WTC11 (cell line): ENCODE measurements around the gene NEK5. TPM values are rescaled to one million over a fixed set of nuclear protein-coding genes. Genes with fewer than 3 reads are reported as not detected.

Source experiments
- ATAC-seq: fragments of 200-7000 bp; cut with Tn5 transposase; 2 replicates; pipeline ENCODE4 v1.10.0; 2021; ENCODE audit warnings: mild to moderate bottlenecking, moderate library complexity
- CTCF ChIA-PET: fragments of 300-600 bp; sonication (Branson Sonifier 250); formaldehyde crosslinking; loops from one replicate; lab custom pipeline; 2021; ENCODE audit warnings: antibody characterized with exemption; lab: Charles Lee
- POLR2A ChIA-PET: fragments of 350-600 bp; sonication (Branson Sonifier 250); formaldehyde crosslinking; loops from one replicate; lab custom pipeline; 2021; ENCODE audit warnings: antibody characterized with exemption; lab: Charles Lee
- DNase-seq: peaks from one replicate; pipeline ENCODE4 v3.0.0; 2021; ENCODE audit warnings: low spot score
- H3K27ac Mint-ChIP-seq: 2 replicates; pipeline ENCODE4 v1.8.0; 2021; ENCODE audit warnings: mixed read lengths
- H3K27me3 Mint-ChIP-seq: 2 replicates; pipeline ENCODE4 v1.8.0; 2021; ENCODE audit warnings: low read depth, mild to moderate bottlenecking, moderate library complexity, mixed read lengths
- H3K36me3 Mint-ChIP-seq: 2 replicates; pipeline ENCODE4 v1.8.0; 2021; ENCODE audit warnings: mixed read lengths
- H3K4me1 Mint-ChIP-seq: 2 replicates; pipeline ENCODE4 v1.8.0; 2022; ENCODE audit warnings: mixed read lengths
- H3K4me3 Mint-ChIP-seq: 2 replicates; pipeline ENCODE4 v1.8.0; 2021; ENCODE audit warnings: mild to moderate bottlenecking, moderate library complexity, mixed read lengths
- H3K9me3 Mint-ChIP-seq: 2 replicates; pipeline ENCODE4 v1.8.0; 2021; ENCODE audit warnings: mixed read lengths
- ARID4B ChIP-seq: sonication (generic); formaldehyde crosslinking; IDR thresholded peaks from 2 replicates; pipeline ENCODE4 v1.8.0; 2023; ENCODE audit warnings: missing genetic modification reagents, mild to moderate bottlenecking, borderline replicate concordance
- ATF3 ChIP-seq: sonication (generic); formaldehyde crosslinking; conservative IDR thresholded peaks from 2 replicates; pipeline ENCODE4 v1.8.1; 2022; ENCODE audit warnings: mild to moderate bottlenecking, missing genetic modification reagents
- CTCF ChIP-seq: fragments of 200-600 bp; IDR thresholded peaks from 2 replicates; pipeline ENCODE4 v1.8.0; 2022; ENCODE audit warnings: antibody characterized with exemption
- ETV6 ChIP-seq: sonication (generic); formaldehyde crosslinking; IDR thresholded peaks from 2 replicates; pipeline ENCODE4 v1.8.1; 2022; ENCODE audit warnings: mild to moderate bottlenecking, missing genetic modification reagents
- GRHL2 ChIP-seq: fragments of 250-450 bp; sonication (Bioruptor Pico); IDR thresholded peaks from 2 replicates; pipeline ENCODE4 v1.8.0; 2022; ENCODE audit warnings: mild to moderate bottlenecking, moderate library complexity; ENCODE audit not compliant: insufficient replicate concordance, severe bottlenecking
- HMGXB4 ChIP-seq: sonication (generic); formaldehyde crosslinking; IDR thresholded peaks from 2 replicates; pipeline ENCODE4 v1.8.1; 2023; ENCODE audit warnings: mild to moderate bottlenecking, moderate library complexity, missing genetic modification reagents
- NFATC4 ChIP-seq: fragments of 250-450 bp; sonication (Bioruptor Pico); IDR thresholded peaks from 2 replicates; pipeline ENCODE4 v1.9.0; 2021; ENCODE audit warnings: mild to moderate bottlenecking
- NFYB ChIP-seq: sonication (generic); formaldehyde crosslinking; conservative IDR thresholded peaks from 2 replicates; pipeline ENCODE4 v1.8.0; 2022; ENCODE audit warnings: low read depth, missing genetic modification reagents
- NR2C2 ChIP-seq: sonication (generic); formaldehyde crosslinking; IDR thresholded peaks from 2 replicates; pipeline ENCODE4 v1.8.0; 2022; ENCODE audit warnings: mild to moderate bottlenecking, missing genetic modification reagents
- NR3C1 ChIP-seq: sonication (generic); formaldehyde crosslinking; conservative IDR thresholded peaks from 2 replicates; pipeline ENCODE4 v1.8.1; 2023; ENCODE audit warnings: low read depth, mild to moderate bottlenecking, missing genetic modification reagents
- RELA ChIP-seq: sonication (generic); formaldehyde crosslinking; IDR thresholded peaks from 2 replicates; pipeline ENCODE4 v1.8.1; 2022; ENCODE audit warnings: missing genetic modification reagents, mild to moderate bottlenecking, borderline replicate concordance
- TEAD1 ChIP-seq: sonication (generic); formaldehyde crosslinking; IDR thresholded peaks from 2 replicates; pipeline ENCODE4 v1.8.0; 2022; ENCODE audit warnings: mild to moderate bottlenecking, missing genetic modification reagents
- ZBTB21 ChIP-seq: sonication (generic); formaldehyde crosslinking; IDR thresholded peaks from 2 replicates; pipeline ENCODE4 v1.8.1; 2023; ENCODE audit warnings: mild to moderate bottlenecking, missing genetic modification reagents, borderline replicate concordance
- ZBTB43 ChIP-seq: sonication (generic); formaldehyde crosslinking; IDR thresholded peaks from 2 replicates; pipeline ENCODE4 v1.8.1; 2023; ENCODE audit warnings: mild to moderate bottlenecking, missing genetic modification reagents
- ZNF416 ChIP-seq: fragments of 250-450 bp; sonication (Bioruptor Pico); IDR thresholded peaks from 2 replicates; pipeline ENCODE4 v1.9.0; 2021; ENCODE audit warnings: mild to moderate bottlenecking, inconsistent platforms
- total RNA-seq: library from RNA; stranded (reverse); gene quantifications from 3 replicates; pipeline ENCODE4 v1.2.3, GENCODE V29; 2021
- TF ChIP-seq, protein P1 (sequence below): sonication (generic); formaldehyde crosslinking; IDR thresholded peaks from 2 replicates; pipeline ENCODE4 v1.8.1; 2023; ENCODE audit warnings: mild to moderate bottlenecking, missing genetic modification reagents, borderline replicate concordance
- TF ChIP-seq, protein P2 (sequence below): sonication (generic); formaldehyde crosslinking; IDR thresholded peaks from 2 replicates; pipeline ENCODE4 v1.8.0; 2023; ENCODE audit warnings: missing genetic modification reagents
- TF ChIP-seq, protein P3 (sequence below): fragments of 250-450 bp; sonication (Bioruptor Pico); IDR thresholded peaks from 2 replicates; pipeline ENCODE4 v1.9.0; 2021; ENCODE audit warnings: mild to moderate bottlenecking

The NEK5 gene
- total RNA-seq, 1 experiment from 2014 or later: 0.55 TPM

DNA sequence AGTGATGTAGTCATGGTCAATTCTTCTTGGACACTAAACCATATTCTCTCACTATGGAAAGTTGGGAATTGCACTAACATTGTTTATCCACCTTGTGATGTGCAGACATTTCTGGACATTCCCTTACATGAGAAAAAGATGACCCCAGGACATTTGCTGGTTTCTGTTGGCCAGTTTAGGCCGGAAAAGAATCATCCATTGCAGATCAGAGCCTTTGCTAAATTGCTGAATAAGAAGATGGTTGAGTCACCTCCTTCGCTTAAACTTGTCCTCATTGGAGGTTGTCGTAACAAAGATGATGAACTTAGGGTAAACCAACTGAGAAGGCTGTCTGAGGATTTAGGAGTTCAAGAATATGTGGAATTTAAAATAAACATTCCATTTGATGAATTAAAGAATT, 104.4 kb downstream of the NEK5 start, which contains the start of gene UTP14C:
TSS of gene UTP14C (plus strand) at position 211 of the 400 bp plus-strand sequence. CDS start 4,114 bp downstream, outside the sequence.
- ChIA-PET POLR2A (no interaction called here), CTCF (no interaction called here)
- DNase-seq: no peak

More for the DNA sequence above, 104.4 kb downstream of the NEK5 start, which contains the start of gene UTP14C:
- H3K27me3 Mint-ChIP-seq: no peaks in the 10 kb centered on the region; the same call in 1 of the 2 replicates
- no peak for ATAC-seq
- H3K36me3 Mint-ChIP-seq: peaks cover 79% of the 10 kb centered on the region
- no peak within 1 kb of the TSS for H3K27ac Mint-ChIP-seq
- no peak for TF ChIP-seq ZBTB21
- TF ChIP-seq ATF3 (CRISPR knock-in tag): no peak
- no peak for TF ChIP-seq NFATC4 (CRISPR knock-in tag)
- TF ChIP-seq, protein P1, sequence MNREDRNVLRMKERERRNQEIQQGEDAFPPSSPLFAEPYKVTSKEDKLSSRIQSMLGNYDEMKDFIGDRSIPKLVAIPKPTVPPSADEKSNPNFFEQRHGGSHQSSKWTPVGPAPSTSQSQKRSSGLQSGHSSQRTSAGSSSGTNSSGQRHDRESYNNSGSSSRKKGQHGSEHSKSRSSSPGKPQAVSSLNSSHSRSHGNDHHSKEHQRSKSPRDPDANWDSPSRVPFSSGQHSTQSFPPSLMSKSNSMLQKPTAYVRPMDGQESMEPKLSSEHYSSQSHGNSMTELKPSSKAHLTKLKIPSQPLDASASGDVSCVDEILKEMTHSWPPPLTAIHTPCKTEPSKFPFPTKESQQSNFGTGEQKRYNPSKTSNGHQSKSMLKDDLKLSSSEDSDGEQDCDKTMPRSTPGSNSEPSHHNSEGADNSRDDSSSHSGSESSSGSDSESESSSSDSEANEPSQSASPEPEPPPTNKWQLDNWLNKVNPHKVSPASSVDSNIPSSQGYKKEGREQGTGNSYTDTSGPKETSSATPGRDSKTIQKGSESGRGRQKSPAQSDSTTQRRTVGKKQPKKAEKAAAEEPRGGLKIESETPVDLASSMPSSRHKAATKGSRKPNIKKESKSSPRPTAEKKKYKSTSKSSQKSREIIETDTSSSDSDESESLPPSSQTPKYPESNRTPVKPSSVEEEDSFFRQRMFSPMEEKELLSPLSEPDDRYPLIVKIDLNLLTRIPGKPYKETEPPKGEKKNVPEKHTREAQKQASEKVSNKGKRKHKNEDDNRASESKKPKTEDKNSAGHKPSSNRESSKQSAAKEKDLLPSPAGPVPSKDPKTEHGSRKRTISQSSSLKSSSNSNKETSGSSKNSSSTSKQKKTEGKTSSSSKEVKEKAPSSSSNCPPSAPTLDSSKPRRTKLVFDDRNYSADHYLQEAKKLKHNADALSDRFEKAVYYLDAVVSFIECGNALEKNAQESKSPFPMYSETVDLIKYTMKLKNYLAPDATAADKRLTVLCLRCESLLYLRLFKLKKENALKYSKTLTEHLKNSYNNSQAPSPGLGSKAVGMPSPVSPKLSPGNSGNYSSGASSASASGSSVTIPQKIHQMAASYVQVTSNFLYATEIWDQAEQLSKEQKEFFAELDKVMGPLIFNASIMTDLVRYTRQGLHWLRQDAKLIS: no peak
- no peak for TF ChIP-seq NFYB (CRISPR knock-in tag)
- no peak for TF ChIP-seq ARID4B (CRISPR knock-in tag)
- TF ChIP-seq, protein P2, sequence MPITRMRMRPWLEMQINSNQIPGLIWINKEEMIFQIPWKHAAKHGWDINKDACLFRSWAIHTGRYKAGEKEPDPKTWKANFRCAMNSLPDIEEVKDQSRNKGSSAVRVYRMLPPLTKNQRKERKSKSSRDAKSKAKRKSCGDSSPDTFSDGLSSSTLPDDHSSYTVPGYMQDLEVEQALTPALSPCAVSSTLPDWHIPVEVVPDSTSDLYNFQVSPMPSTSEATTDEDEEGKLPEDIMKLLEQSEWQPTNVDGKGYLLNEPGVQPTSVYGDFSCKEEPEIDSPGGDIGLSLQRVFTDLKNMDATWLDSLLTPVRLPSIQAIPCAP (CRISPR knock-in tag): no peak
- no peak for TF ChIP-seq HMGXB4 (CRISPR knock-in tag)
- no peak for TF ChIP-seq TEAD1 (CRISPR knock-in tag)
- TF ChIP-seq CTCF: no peak
- no peak for TF ChIP-seq RELA (CRISPR knock-in tag)
- TF ChIP-seq, protein P3, sequence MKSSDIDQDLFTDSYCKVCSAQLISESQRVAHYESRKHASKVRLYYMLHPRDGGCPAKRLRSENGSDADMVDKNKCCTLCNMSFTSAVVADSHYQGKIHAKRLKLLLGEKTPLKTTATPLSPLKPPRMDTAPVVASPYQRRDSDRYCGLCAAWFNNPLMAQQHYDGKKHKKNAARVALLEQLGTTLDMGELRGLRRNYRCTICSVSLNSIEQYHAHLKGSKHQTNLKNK (CRISPR knock-in tag): no peak
- TF ChIP-seq NR3C1 (CRISPR knock-in tag): no peak
- no peak for TF ChIP-seq NR2C2 (CRISPR knock-in tag)
- no peak for TF ChIP-seq ZNF416 (CRISPR knock-in tag)
- no peak for TF ChIP-seq GRHL2 (CRISPR knock-in tag)
- TF ChIP-seq ETV6 (CRISPR knock-in tag): no peak
- TF ChIP-seq ZBTB43 (CRISPR knock-in tag): no peak
- TF ChIP-seq, all 79 proteins: peak for 0
- H3K9me3 Mint-ChIP-seq: peaks cover 33% of the 10 kb centered on the region
- no peak within 1 kb of the TSS for H3K4me3 Mint-ChIP-seq
- peaks cover 9% of the 10 kb centered on the region for H3K4me1 Mint-ChIP-seq
